22Rv1 (cell line): ENCODE results near the gene ATP13A3.

ENCODE experiments used
- H3K27ac ChIP-seq: fragments of 450-650 bp; 2 replicates; pipeline ENCODE4 v1.5.1; 2017
- CTCF ChIP-seq: fragments of 450-650 bp; IDR thresholded peaks from 2 replicates; pipeline ENCODE4 v1.5.1; 2017; ENCODE audit warnings: mild to moderate bottlenecking
- ZFX ChIP-seq: fragments of 450-650 bp; IDR thresholded peaks from 2 replicates; pipeline ENCODE4 v1.6.1; 2017; ENCODE audit warnings: antibody characterized with exemption, borderline replicate concordance

ATP13A3 gene

DNA sequence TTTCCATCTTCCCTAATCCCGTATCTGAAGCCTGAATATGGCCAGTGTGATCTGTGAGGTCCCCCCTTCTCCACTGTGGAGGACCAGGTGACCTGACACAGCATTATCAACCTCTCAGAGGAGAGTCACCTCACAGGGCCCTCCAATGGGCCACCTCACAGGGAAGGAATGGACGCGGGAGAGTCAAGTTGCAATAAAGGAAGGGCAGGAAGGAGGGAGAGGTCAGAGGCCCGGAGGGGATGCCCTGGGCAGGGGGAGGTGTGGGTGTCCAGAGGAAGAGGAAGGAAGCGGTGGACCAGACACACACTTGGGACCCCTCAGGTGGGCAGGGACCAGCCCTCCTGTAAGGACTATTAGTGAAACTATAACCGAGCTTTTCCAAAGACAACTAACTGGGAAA lies 102.6 kb downstream of the ATP13A3 start:
- TF ChIP-seq ZFX (no peak), CTCF (no peak)
- H3K27ac ChIP-seq: no peak overlapping the region

- no peak for TF ChIP-seq ZFX
- TF ChIP-seq CTCF: no peak
- H3K27ac ChIP-seq: no peak overlapping the region
These were observed 103.4 kb downstream of the ATP13A3 start for GRCh38 chr3:194383276-194383940.

DNA sequence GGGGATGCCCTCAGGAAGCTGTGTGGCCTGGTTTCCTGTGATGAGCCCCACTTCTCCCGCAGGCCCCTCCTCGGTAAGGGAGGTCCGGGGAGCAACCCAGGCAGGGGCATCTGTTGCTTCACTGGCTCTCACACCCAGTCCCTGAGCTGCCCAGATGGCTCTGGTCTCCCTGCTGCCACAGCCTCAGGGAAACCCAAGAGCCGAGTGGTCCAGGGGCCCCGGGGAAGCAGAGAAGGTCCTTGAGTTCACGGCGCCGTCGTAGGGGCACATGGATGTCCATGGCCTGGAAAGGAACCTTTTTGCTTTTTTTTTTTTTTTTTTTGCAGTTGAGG lies 103.9 kb downstream of the ATP13A3 start:
- no peak overlapping the region for H3K27ac ChIP-seq
- TF ChIP-seq CTCF: no peak
- TF ChIP-seq ZFX: no peak

- no peak overlapping the region for H3K27ac ChIP-seq
- no peak for TF ChIP-seq ZFX
- TF ChIP-seq CTCF: no peak
These were observed 104.5 kb downstream of the ATP13A3 start for GRCh38 chr3:194382196-194382891.

GRCh38 chr3:194381460-194381875 lies 105.3 kb downstream of the ATP13A3 start:
- TF ChIP-seq CTCF: no peak
- TF ChIP-seq ZFX: no peak

DNA sequence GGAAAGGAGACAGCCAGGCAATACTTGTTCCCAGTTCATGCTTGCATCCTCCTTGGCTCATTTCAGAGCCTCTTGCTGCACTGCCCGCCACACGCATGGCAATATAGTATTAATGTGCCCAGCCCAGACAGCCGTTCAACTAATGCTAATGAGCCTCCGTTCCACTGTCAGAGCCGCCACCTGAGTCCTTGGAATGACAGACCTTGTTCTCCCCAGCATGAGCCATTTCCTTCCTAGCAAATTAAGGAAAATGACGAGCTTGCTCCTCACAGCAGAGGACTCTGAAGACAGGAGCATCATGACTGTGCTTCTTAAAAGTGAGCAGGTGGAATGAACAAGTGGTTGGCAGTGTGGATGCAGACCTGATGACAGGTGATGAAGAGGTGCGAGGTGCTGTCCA lies 106.5 kb downstream of the ATP13A3 start:
- TF ChIP-seq ZFX (no peak), CTCF (no peak)
- no peak overlapping the region for H3K27ac ChIP-seq

More at GRCh38 chr3:194381460-194381875, 105.3 kb downstream of the ATP13A3 start:
- no peak overlapping the region for H3K27ac ChIP-seq

- TF ChIP-seq CTCF (no peak), ZFX (no peak)
- no peak overlapping the region for H3K27ac ChIP-seq
These were observed 107.2 kb downstream of the ATP13A3 start for GRCh38 chr3:194379651-194380050.
